Neural cell (in vitro differentiated cells): Measurements from ENCODE around the gene CACNA1S. TPM values are rescaled to one million over a fixed set of nuclear protein-coding genes. Genes with fewer than 3 reads are reported as not detected.

Experiments used
- H2AFZ ChIP-seq: fragments of 200-600, 300-800 bp; sonication (generic), shearing (Covaris generic); 2 replicates; pipeline ENCODE4 v1.6.0; 2014; ENCODE audit warnings: low read depth, mild to moderate bottlenecking, antibody characterized with exemption, low read length, moderate library complexity
- H3F3A ChIP-seq: fragments of 200-600 bp; shearing (Covaris generic); 2 replicates; pipeline ENCODE4 v1.6.1; 2016; ENCODE audit warnings: mild to moderate bottlenecking, moderate library complexity, mixed read lengths, antibody characterized with exemption, low read length; ENCODE audit not compliant: insufficient read depth, poor library complexity, severe bottlenecking
- H3K27ac ChIP-seq: fragments of 200-600, 300-800 bp; sonication (generic), shearing (Covaris generic); 2 replicates; pipeline ENCODE4 v1.5.1; 2014; ENCODE audit warnings: mild to moderate bottlenecking, low read length, moderate library complexity
- H3K27me3 ChIP-seq: fragments of 300-800, 200-600 bp; sonication (generic), shearing (Covaris generic); 2 replicates; pipeline ENCODE4 v1.6.0; 2014; ENCODE audit warnings: mild to moderate bottlenecking, low read depth, low read length, moderate library complexity; ENCODE audit not compliant: insufficient read depth
- H3K36me3 ChIP-seq: fragments of 300-800, 200-600 bp; sonication (generic), shearing (Covaris generic); 2 replicates; pipeline ENCODE4 v1.5.1; 2014; ENCODE audit warnings: mild to moderate bottlenecking, antibody characterized with exemption, low read length, moderate library complexity; ENCODE audit not compliant: insufficient read depth
- H3K4me2 ChIP-seq: fragments of 300-800, 200-600 bp; sonication (generic), shearing (Covaris generic); 2 replicates; pipeline ENCODE4 v1.6.0; 2014; ENCODE audit warnings: mild to moderate bottlenecking, low read length
- H3K4me3 ChIP-seq: fragments of 300-800, 200-600 bp; sonication (generic), shearing (Covaris generic); 2 replicates; pipeline ENCODE4 v1.5.1; 2014; ENCODE audit warnings: mild to moderate bottlenecking, low read length, moderate library complexity
- H3K79me2 ChIP-seq: fragments of 200-600 bp; shearing (Covaris generic); replicated peaks from 2 replicates; pipeline ENCODE4 v1.6.0; 2014; ENCODE audit warnings: mild to moderate bottlenecking, low read length, moderate library complexity; ENCODE audit not compliant: insufficient read depth
- H3K9ac ChIP-seq: fragments of 300-800, 200-600 bp; sonication (generic), shearing (Covaris generic); 2 replicates; pipeline ENCODE4 v1.6.1; 2016; ENCODE audit warnings: mild to moderate bottlenecking, low read length, mixed read lengths
- H3K9me2 ChIP-seq: fragments of 200-600 bp; shearing (Covaris generic); 2 replicates; pipeline ENCODE4 v1.6.1; 2016; ENCODE audit warnings: mild to moderate bottlenecking, low read length, mixed read lengths; ENCODE audit not compliant: insufficient read depth
- H3K9me3 ChIP-seq: fragments of 200-600, 300-800 bp; sonication (generic), shearing (Covaris generic); 2 replicates; pipeline ENCODE4 v1.6.1; 2016; ENCODE audit warnings: mild to moderate bottlenecking, mixed run types, low read length, moderate library complexity, mixed read lengths
- H4K20me1 ChIP-seq: fragments of 200-600 bp; shearing (Covaris generic); 2 replicates; pipeline ENCODE4 v1.6.1; 2016; ENCODE audit warnings: mild to moderate bottlenecking, mixed run types; ENCODE audit not compliant: insufficient read depth
- CTCF ChIP-seq: fragments of 450-650 bp; IDR thresholded peaks from 2 replicates; pipeline ENCODE4 v1.5.1; 2014; ENCODE audit warnings: antibody characterized with exemption, mild to moderate bottlenecking, moderate library complexity; ENCODE audit not compliant: poor library complexity, severe bottlenecking
- EP300 ChIP-seq: fragments of 450-650 bp; conservative IDR thresholded peaks from 2 replicates; pipeline ENCODE4 v1.6.1; 2014; ENCODE audit warnings: antibody characterized with exemption, mild to moderate bottlenecking, moderate library complexity; ENCODE audit not compliant: poor library complexity, severe bottlenecking
- EZH2 ChIP-seq: fragments of 200-600, 300-800 bp; shearing (Covaris generic), sonication (generic); IDR thresholded peaks from 2 replicates; pipeline ENCODE4 v1.6.1; 2014; ENCODE audit warnings: antibody characterized with exemption, low read length, borderline replicate concordance, mild to moderate bottlenecking; ENCODE audit not compliant: insufficient read depth, poor library complexity, severe bottlenecking
- MXI1 ChIP-seq: fragments of 450-650 bp; conservative IDR thresholded peaks from 2 replicates; pipeline ENCODE4 v1.6.1; 2014; ENCODE audit warnings: antibody characterized with exemption, mild to moderate bottlenecking; ENCODE audit not compliant: poor library complexity, severe bottlenecking
- POLR2AphosphoS5 ChIP-seq: IDR thresholded peaks from 2 replicates; pipeline ENCODE4 v1.6.1; 2012
- RAD21 ChIP-seq: fragments of 450-650 bp; conservative IDR thresholded peaks from 2 replicates; pipeline ENCODE4 v1.6.1; 2014; ENCODE audit warnings: antibody characterized with exemption, mild to moderate bottlenecking, moderate library complexity
- REST ChIP-seq: IDR thresholded peaks from 2 replicates; pipeline ENCODE4 v1.6.1; 2012; ENCODE audit warnings: borderline replicate concordance
- SMC3 ChIP-seq: fragments of 450-650 bp; conservative IDR thresholded peaks from 2 replicates; pipeline ENCODE4 v1.6.1; 2014; ENCODE audit warnings: antibody characterized with exemption, mild to moderate bottlenecking, moderate library complexity; ENCODE audit not compliant: poor library complexity
- TAF1 ChIP-seq: IDR thresholded peaks from 2 replicates; pipeline ENCODE4 v1.6.1; 2012; ENCODE audit warnings: low read depth
- polyA plus RNA-seq: library from polyadenylated mRNA; depleted of rRNA; stranded (reverse); fragments of >200 nt; gene quantifications from 2 replicates; pipeline ENCODE4 v1.2.3, GENCODE V29; 2014

CACNA1S gene
- polyA plus RNA-seq, 1 donor from 2014 or later, result 0.05 TPM

- Histone ChIP-seq H3K36me3 (no peaks in the 10 kb centered on the region), H3K79me2 (no peaks in the 10 kb centered on the region), H3K4me3 (no peak overlapping the region), H3K9ac (no peak overlapping the region), H2AFZ (no peak overlapping the region), H3K27me3 (no peaks in the 10 kb centered on the region), H3F3A (no peaks in the 10 kb centered on the region), H3K9me2 (no peaks in the 10 kb centered on the region), H3K9me3 (no peaks in the 10 kb centered on the region), H4K20me1 (no peaks in the 10 kb centered on the region), H3K27ac (no peak overlapping the region), H3K4me2 (no peak overlapping the region)
- TF ChIP-seq SMC3 (no peak), RAD21 (no peak)
Observed at GRCh38 chr1:201095581-201095980, 16.6 kb downstream of the CACNA1S start.

GRCh38 chr1:201094832-201095231, 17.4 kb downstream of the CACNA1S start:
- Histone ChIP-seq H3K9ac (no peak overlapping the region), H3K4me3 (no peak overlapping the region), H3K9me2 (no peaks in the 10 kb centered on the region), H3K79me2 (no peaks in the 10 kb centered on the region), H3K4me2 (no peak overlapping the region), H3K36me3 (no peaks in the 10 kb centered on the region), H2AFZ (no peak overlapping the region), H3K27ac (no peak overlapping the region), H3K9me3 (no peaks in the 10 kb centered on the region), H3K27me3 (no peaks in the 10 kb centered on the region), H3F3A (no peaks in the 10 kb centered on the region), H4K20me1 (no peaks in the 10 kb centered on the region)
- TF ChIP-seq EZH2 (no peak), CTCF (no peak), REST (no peak), EP300 (no peak), SMC3 (no peak), TAF1 (no peak), RAD21 (no peak), POLR2AphosphoS5 (no peak), MXI1 (no peak)

- Histone ChIP-seq H3K9ac (no peak overlapping the region), H3K36me3 (no peaks in the 10 kb centered on the region), H2AFZ (no peak overlapping the region), H3K27ac (no peak overlapping the region), H3K4me3 (no peak overlapping the region), H3K9me2 (no peaks in the 10 kb centered on the region), H3K79me2 (no peaks in the 10 kb centered on the region), H3K9me3 (no peaks in the 10 kb centered on the region), H4K20me1 (no peaks in the 10 kb centered on the region), H3K4me2 (no peak overlapping the region), H3F3A (no peaks in the 10 kb centered on the region), H3K27me3 (no peaks in the 10 kb centered on the region)
- TF ChIP-seq EZH2 (no peak), EP300 (no peak), REST (no peak), MXI1 (no peak), TAF1 (no peak), POLR2AphosphoS5 (no peak), SMC3 (no peak), CTCF (no peak), RAD21 (no peak)
Observed at GRCh38 chr1:201093962-201094361, 18.3 kb downstream of the CACNA1S start.
